HCT116 (cell line): ENCODE results near the gene SAPCD2. TPM values are rescaled to one million over a fixed set of nuclear protein-coding genes. Genes with fewer than 3 reads are reported as not detected.

Source experiments
- ATAC-seq: fragments of 200-7000 bp; cut with Tn5 transposase; 2 replicates; pipeline ENCODE4 v1.9.1; 2020; ENCODE audit warnings: mild to moderate bottlenecking, moderate library complexity
- BruUV-seq: library from RNA; stranded (reverse); fragments of 400-500 nt; replicated peaks from 2 replicates; lab custom pipeline; 2021; lab: Mats Ljungman, UMichigan
- CTCF ChIA-PET: fragments of 300-600 bp; sonication (Branson Sonifier 250); formaldehyde crosslinking; loops from one replicate; lab custom pipeline; 2021; ENCODE audit warnings: antibody characterized with exemption; lab: Charles Lee
- POLR2A ChIA-PET: fragments of 300-600, 350-600 bp; sonication (Branson Sonifier 250); formaldehyde crosslinking; loops from one replicate; lab custom pipeline; 2021; ENCODE audit warnings: antibody characterized with exemption; lab: Charles Lee
- RAD21 ChIA-PET, 2 experiments: fragments of 300-600 bp; sonication (Branson Sonifier 250); formaldehyde crosslinking; loops; one replicate each; lab custom pipeline; 2023; ENCODE audit warnings: low total read pairs in 2 of 2; ENCODE audit not compliant: uncharacterized antibody in 2 of 2, unreplicated experiment in 2 of 2, low non-redundant PET in 1 of 2; lab: Charles Lee
- DNase-seq: peaks from one replicate; pipeline ENCODE4 v3.0.0-alpha.2; 2010; ENCODE audit warnings: low read depth, low spot score
- H2AFZ ChIP-seq: fragments of 200-600 bp; shearing (Covaris generic), sonication (generic); 2 replicates; pipeline ENCODE4 v1.6.1; 2017; ENCODE audit warnings: low read depth, mixed run types, mixed read lengths, antibody characterized with exemption, low read length; ENCODE audit not compliant: poor library complexity, severe bottlenecking
- H3K27ac ChIP-seq: 2 replicates; pipeline ENCODE4 v1.5.1; 2012; ENCODE audit warnings: low read depth, low read length
- H3K27me3 ChIP-seq: fragments of 200-600 bp; sonication (generic); 2 replicates; pipeline ENCODE4 v1.6.1; 2016; ENCODE audit warnings: mixed run types, low read length, mixed read lengths; ENCODE audit not compliant: insufficient read depth
- H3K36me3 ChIP-seq, 2 experiments: fragments of 200-500 bp in 1 of 2; fragments of 200-600 bp in 1 of 2; sonication (Bioruptor generic) in 1 of 2; sonication (generic) in 1 of 2; 2 replicates each; pipeline versions ENCODE4 v1.5.1 to v1.6.1; 2014 to 2016; ENCODE audit warnings: low read length in 2 of 2, inconsistent platforms in 1 of 2, mixed read lengths in 1 of 2, mixed run types in 1 of 2; ENCODE audit not compliant: insufficient read depth in 2 of 2, control insufficient read depth in 1 of 2
- H3K4me1 ChIP-seq, 2 experiments: fragments of 200-600 bp in 1 of 2; sonication (generic) in 1 of 2; 2 replicates each; pipeline versions ENCODE4 v1.5.1 to v1.6.1; 2012 to 2017; ENCODE audit warnings: low read length in 2 of 2, inconsistent platforms in 1 of 2, mild to moderate bottlenecking in 1 of 2, mixed read lengths in 1 of 2, mixed run types in 1 of 2, moderate library complexity in 1 of 2; ENCODE audit not compliant: insufficient read depth in 2 of 2, control insufficient read depth in 1 of 2
- H3K4me2 ChIP-seq: fragments of 200-600 bp; sonication (generic); 2 replicates; pipeline ENCODE4 v1.6.1; 2017; ENCODE audit warnings: mixed run types, low read length, mixed read lengths
- H3K4me3 ChIP-seq, 2 experiments: fragments of 200-600 bp in 1 of 2; sonication (generic) in 1 of 2; replicated peaks in 1 of 2; 2 replicates each; pipeline ENCODE4 v1.5.1; 2011 to 2016; ENCODE audit warnings: low read length in 2 of 2, control low read depth in 1 of 2, low read depth in 1 of 2, mild to moderate bottlenecking in 1 of 2, mixed read lengths in 1 of 2, mixed run types in 1 of 2
- H3K79me2 ChIP-seq: fragments of 200-600 bp; sonication (generic); 2 replicates; pipeline ENCODE4 v1.6.1; 2017; ENCODE audit warnings: mild to moderate bottlenecking, mixed run types, low read length, moderate library complexity, mixed read lengths; ENCODE audit not compliant: insufficient read depth
- H3K9ac ChIP-seq: fragments of 200-600 bp; sonication (generic); 2 replicates; pipeline ENCODE4 v1.6.1; 2016; ENCODE audit warnings: low read length, mixed read lengths
- H3K9me2 ChIP-seq: fragments of 200-600 bp; sonication (generic), shearing (Covaris generic); 2 replicates; pipeline ENCODE4 v1.6.1; 2017; ENCODE audit warnings: mixed run types, mild to moderate bottlenecking, moderate library complexity; ENCODE audit not compliant: insufficient read depth
- H3K9me3 ChIP-seq, 2 experiments: fragments of 200-500 bp in 1 of 2; fragments of 200-600 bp in 1 of 2; sonication (Bioruptor generic) in 1 of 2; sonication (generic) in 1 of 2; 2 replicates each; pipeline ENCODE4 v1.6.1; 2014 to 2017; ENCODE audit warnings: low read length in 2 of 2, mixed read lengths in 2 of 2, inconsistent platforms in 1 of 2, low read depth in 1 of 2, mild to moderate bottlenecking in 1 of 2, mixed run types in 1 of 2, moderate library complexity in 1 of 2; ENCODE audit not compliant: control insufficient read depth in 1 of 2, insufficient read depth in 1 of 2
- H4K20me1 ChIP-seq: fragments of 200-600 bp; sonication (generic), shearing (Covaris generic); 2 replicates; pipeline ENCODE4 v1.6.1; 2017; ENCODE audit warnings: mixed run types, mild to moderate bottlenecking, moderate library complexity; ENCODE audit not compliant: insufficient read depth
- CBX3 ChIP-seq: IDR thresholded peaks from 2 replicates; pipeline ENCODE4 v1.6.1; 2012; ENCODE audit warnings: low read depth
- CTCF ChIP-seq, 3 experiments: fragments of 200-600 bp in 1 of 3; sonication (generic) in 1 of 3; IDR thresholded peaks in 2 of 3; conservative IDR thresholded peaks in 1 of 3; 2 replicates each; pipeline ENCODE4 v1.5.1; 2012 to 2017; ENCODE audit warnings: low read depth in 2 of 3, low read length in 2 of 3, antibody characterized with exemption in 1 of 3, borderline replicate concordance in 1 of 3, control low read depth in 1 of 3, mild to moderate bottlenecking in 1 of 3, mixed read lengths in 1 of 3, mixed run types in 1 of 3, moderate library complexity in 1 of 3; ENCODE audit not compliant: insufficient read depth in 1 of 3
- EGR1 ChIP-seq: IDR thresholded peaks from 2 replicates; pipeline ENCODE4 v1.6.1; 2012; ENCODE audit warnings: low read depth
- ELF1 ChIP-seq: IDR thresholded peaks from 2 replicates; pipeline ENCODE4 v1.6.1; 2012; ENCODE audit warnings: low read depth, borderline replicate concordance
- EZH2 ChIP-seq: fragments of 200-600 bp; sonication (generic); IDR thresholded peaks from 2 replicates; pipeline ENCODE4 v1.6.1; 2017; ENCODE audit warnings: antibody characterized with exemption, mixed run types
- EZH2phosphoT487 ChIP-seq: fragments of 200-600 bp; IDR thresholded peaks from 2 replicates; pipeline ENCODE4 v1.6.1; 2018; ENCODE audit warnings: antibody characterized with exemption, borderline replicate concordance
- FOSL1 ChIP-seq: IDR thresholded peaks from 2 replicates; pipeline ENCODE4 v1.6.1; 2012; ENCODE audit warnings: low read depth
- POLR2A ChIP-seq: IDR thresholded peaks from 2 replicates; pipeline ENCODE4 v1.7.0; 2011; ENCODE audit warnings: borderline replicate concordance; ENCODE audit not compliant: insufficient read depth, insufficient read length; ENCODE audit errors: extremely low read depth
- POLR2AphosphoS5 ChIP-seq: IDR thresholded peaks from 2 replicates; pipeline ENCODE4 v1.6.1; 2011; ENCODE audit warnings: mild to moderate bottlenecking, low read depth, low read length, moderate library complexity
- RAD21 ChIP-seq: IDR thresholded peaks from 2 replicates; pipeline ENCODE4 v1.6.1; 2012; ENCODE audit warnings: low read depth, mild to moderate bottlenecking
- REST ChIP-seq: IDR thresholded peaks from 2 replicates; pipeline ENCODE4 v1.6.1; 2012; ENCODE audit warnings: low read depth
- SIN3A ChIP-seq: IDR thresholded peaks from 2 replicates; pipeline ENCODE4 v1.6.1; 2012; ENCODE audit warnings: low read depth
- SRF ChIP-seq: IDR thresholded peaks from 2 replicates; pipeline ENCODE4 v1.6.1; 2012; ENCODE audit warnings: low read depth
- TCF7L2 ChIP-seq: IDR thresholded peaks from 2 replicates; pipeline ENCODE4 v1.7.0; 2011; ENCODE audit warnings: borderline replicate concordance, inconsistent platforms; ENCODE audit not compliant: insufficient read depth, insufficient read length; ENCODE audit errors: extremely low read depth
- YY1 ChIP-seq: IDR thresholded peaks from 2 replicates; pipeline ENCODE4 v1.6.1; 2011; ENCODE audit warnings: low read length, low read depth, moderate library complexity, mild to moderate bottlenecking; ENCODE audit not compliant: insufficient replicate concordance; ENCODE audit errors: extremely low read depth
- ZBTB33 ChIP-seq: IDR thresholded peaks from 2 replicates; pipeline ENCODE4 v1.6.1; 2011; ENCODE audit warnings: mild to moderate bottlenecking, low read length, moderate library complexity; ENCODE audit not compliant: insufficient replicate concordance; ENCODE audit errors: extremely low read depth
- ZFX ChIP-seq: fragments of 450-650 bp; IDR thresholded peaks from 2 replicates; pipeline ENCODE4 v1.6.1; 2017
- ZNF274 ChIP-seq: fragments of 200-500 bp; sonication (Bioruptor generic); IDR thresholded peaks from 2 replicates; pipeline ENCODE4 v1.6.1; 2014; ENCODE audit warnings: mild to moderate bottlenecking, low read depth, low read length, inconsistent platforms
- intact Hi-C: fragments of 100-400 bp; cut with micrococcal nuclease; formaldehyde crosslinking; loops from 2 replicates; pipeline ENCODE4 v1.10.0; 2022
- total RNA-seq: library from RNA; stranded (reverse); gene quantifications from one replicate; pipeline ENCODE4 v1.2.1, GENCODE V29; 2021; ENCODE audit not compliant: unreplicated experiment
- TF ChIP-seq, protein P1 (sequence below): IDR thresholded peaks from 2 replicates; pipeline ENCODE4 v1.6.1; 2012

Gene SAPCD2
- total RNA-seq, 1 experiment from 2014 or later = 71.7 TPM

DNA sequence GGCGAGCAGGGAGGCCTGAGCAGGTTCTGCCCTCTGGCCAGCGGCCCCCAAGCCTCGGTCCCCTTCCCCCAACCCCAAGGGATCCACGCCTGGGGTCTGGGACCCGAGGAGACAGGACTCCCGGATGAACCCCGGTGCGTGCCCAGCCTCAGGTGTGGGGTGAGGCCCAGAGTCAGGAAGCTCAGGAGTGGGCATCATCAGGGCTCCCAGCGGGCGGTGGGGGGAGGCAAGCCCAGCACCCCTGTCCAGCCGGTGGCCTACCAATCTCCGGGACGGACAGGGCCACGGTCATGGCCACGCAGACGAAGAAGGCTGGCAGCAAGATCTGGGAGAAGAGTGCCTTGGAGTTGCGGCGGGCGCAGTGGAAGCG, 56.8 kb downstream of the SAPCD2 start:
- Histone ChIP-seq H3K9me3 (no peaks in the 10 kb centered on the region), H3K27me3 (no peaks in the 10 kb centered on the region), H3K9me2 (no peaks in the 10 kb centered on the region), H3K9ac (no peak overlapping the region), H2AFZ (no peak overlapping the region), H3K4me2 (no peak overlapping the region)
- no peak for ATAC-seq
- intact Hi-C loops = no loop called here
- TF ChIP-seq YY1 (no peak), ELF1 (no peak), REST (no peak), EZH2phosphoT487 (no peak), EZH2 (no peak), SIN3A (no peak), CBX3 (no peak), ZFX (no peak), POLR2AphosphoS5 (no peak), ZBTB33 (no peak), SRF (no peak), POLR2A (no peak), TCF7L2 (no peak), CTCF (IDR thresholded peaks at IDR 0.05 in 2 of 3, conservative IDR thresholded peaks at IDR 0.05 in 1 of 3; ENCODE audit: borderline replicate concordance in 1 of 3, insufficient read depth in 1 of 3, low read depth in 2 of 3, low read length in 2 of 3) (no peak), FOSL1 (no peak), ZNF274 (no peak), RAD21 (no peak), EGR1 (no peak)
- TF ChIP-seq, protein P1, sequence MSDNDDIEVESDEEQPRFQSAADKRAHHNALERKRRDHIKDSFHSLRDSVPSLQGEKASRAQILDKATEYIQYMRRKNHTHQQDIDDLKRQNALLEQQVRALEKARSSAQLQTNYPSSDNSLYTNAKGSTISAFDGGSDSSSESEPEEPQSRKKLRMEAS = no peak
- TF ChIP-seq, all 23 proteins: peak for 0
- ChIA-PET CTCF (no interaction called here), RAD21 (no interaction called here), POLR2A (no interaction called here)
- Histone ChIP-seq H3K4me3 (no peak overlapping the region), H4K20me1 (no peaks in the 10 kb centered on the region), H3K27ac (no peak overlapping the region), H3K79me2 (no peaks in the 10 kb centered on the region), H3K36me3 (peaks cover 19 to 34% of the 10 kb centered on the region in 2 experiments; a peak in 3 of 4 replicates), H3K4me1 (no peaks in the 10 kb centered on the region)
- no peak for DNase-seq
- BruUV-seq = no TSS peak
